Measurements from ENCODE around the gene SLC43A2. TPM values are rescaled to one million over a fixed set of nuclear protein-coding genes. Genes with fewer than 3 reads are reported as not detected.

Gene SLC43A2
- total RNA-seq, 1 experiment from 2014 or later = 11.0 TPM

DNA sequence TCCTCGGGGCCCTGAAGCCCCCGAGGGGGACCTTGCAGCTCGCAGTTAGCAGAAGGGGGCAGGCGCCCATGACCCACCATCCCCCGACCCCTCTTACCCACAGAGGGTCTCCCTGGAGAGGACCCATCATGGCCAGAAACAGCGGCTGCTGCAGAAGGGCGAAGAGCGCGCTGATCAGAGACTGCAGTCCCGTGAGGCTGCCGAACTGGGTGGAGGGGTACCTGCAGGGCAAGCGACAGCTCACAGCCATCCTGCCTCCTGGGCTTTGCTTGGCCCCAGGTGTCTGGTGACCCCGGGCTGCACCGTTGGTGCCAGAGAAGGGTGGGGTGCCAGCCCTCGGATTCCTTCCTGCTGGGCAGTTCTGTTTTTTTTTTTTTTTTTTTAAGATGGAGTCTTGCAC is 52.1 kb downstream of the SLC43A2 start:
- Mint-ChIP-seq H3K27me3 (ENCODE audit: low read depth) (no peaks in the 10 kb centered on the region), H3K4me1 (peaks cover 30% of the 10 kb centered on the region), H3K36me3 (no peaks in the 10 kb centered on the region), H3K4me3 (no peak overlapping the region), H3K9me3 (no peaks in the 10 kb centered on the region), H3K27ac (peak overlapping the region; percentile 65)
- ChIA-PET POLR2A (interaction anchor here (1.2 kb wide), 1 partner anchor 9 kb away, joined by 8 read pairs; no protein-coding TSS in a partner anchor), CTCF (interaction anchor here (0.7 to 7.9 kb wide), 3 partner anchors 52 to 140 kb away, joined by 3 to 240 read pairs (median 133); partner anchors contain the start of genes RILP, SCARF1 and SLC43A2)
- ATAC-seq (no peak), DNase-seq (ENCODE audit: low spot score) (no peak)
- TF ChIP-seq FOXJ3 (CRISPR knock-in tag; IDR thresholded peaks at IDR 0.05; ENCODE audit: borderline replicate concordance) = no peak
- TF ChIP-seq ERG (CRISPR knock-in tag; IDR thresholded peaks at IDR 0.05) = no peak
- TF ChIP-seq TEAD4 (CRISPR knock-in tag; IDR thresholded peaks at IDR 0.05) = no peak
- TF ChIP-seq ZNF281 (CRISPR knock-in tag; IDR thresholded peaks at IDR 0.05) = no peak
- no peak for TF ChIP-seq NR1H2 (CRISPR knock-in tag; IDR thresholded peaks at IDR 0.05)
- no peak for TF ChIP-seq FOXK1 (CRISPR knock-in tag; IDR thresholded peaks at IDR 0.05)
- no peak for TF ChIP-seq ZNF317 (CRISPR knock-in tag; IDR thresholded peaks at IDR 0.05; ENCODE audit: borderline replicate concordance, low read depth)
- no peak for TF ChIP-seq ARID4B (CRISPR knock-in tag; IDR thresholded peaks at IDR 0.05; ENCODE audit: borderline replicate concordance)
- TF ChIP-seq SMAD3 (CRISPR knock-in tag; IDR thresholded peaks at IDR 0.05; ENCODE audit: borderline replicate concordance) = no peak
- TF ChIP-seq GRHL2 (CRISPR knock-in tag; IDR thresholded peaks at IDR 0.05; ENCODE audit: insufficient replicate concordance, severe bottlenecking) = no peak
- TF ChIP-seq, protein P1, sequence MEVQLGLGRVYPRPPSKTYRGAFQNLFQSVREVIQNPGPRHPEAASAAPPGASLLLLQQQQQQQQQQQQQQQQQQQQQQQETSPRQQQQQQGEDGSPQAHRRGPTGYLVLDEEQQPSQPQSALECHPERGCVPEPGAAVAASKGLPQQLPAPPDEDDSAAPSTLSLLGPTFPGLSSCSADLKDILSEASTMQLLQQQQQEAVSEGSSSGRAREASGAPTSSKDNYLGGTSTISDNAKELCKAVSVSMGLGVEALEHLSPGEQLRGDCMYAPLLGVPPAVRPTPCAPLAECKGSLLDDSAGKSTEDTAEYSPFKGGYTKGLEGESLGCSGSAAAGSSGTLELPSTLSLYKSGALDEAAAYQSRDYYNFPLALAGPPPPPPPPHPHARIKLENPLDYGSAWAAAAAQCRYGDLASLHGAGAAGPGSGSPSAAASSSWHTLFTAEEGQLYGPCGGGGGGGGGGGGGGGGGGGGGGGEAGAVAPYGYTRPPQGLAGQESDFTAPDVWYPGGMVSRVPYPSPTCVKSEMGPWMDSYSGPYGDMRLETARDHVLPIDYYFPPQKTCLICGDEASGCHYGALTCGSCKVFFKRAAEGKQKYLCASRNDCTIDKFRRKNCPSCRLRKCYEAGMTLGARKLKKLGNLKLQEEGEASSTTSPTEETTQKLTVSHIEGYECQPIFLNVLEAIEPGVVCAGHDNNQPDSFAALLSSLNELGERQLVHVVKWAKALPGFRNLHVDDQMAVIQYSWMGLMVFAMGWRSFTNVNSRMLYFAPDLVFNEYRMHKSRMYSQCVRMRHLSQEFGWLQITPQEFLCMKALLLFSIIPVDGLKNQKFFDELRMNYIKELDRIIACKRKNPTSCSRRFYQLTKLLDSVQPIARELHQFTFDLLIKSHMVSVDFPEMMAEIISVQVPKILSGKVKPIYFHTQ (CRISPR knock-in tag; IDR thresholded peaks at IDR 0.05) = no peak
- TF ChIP-seq, protein P2, sequence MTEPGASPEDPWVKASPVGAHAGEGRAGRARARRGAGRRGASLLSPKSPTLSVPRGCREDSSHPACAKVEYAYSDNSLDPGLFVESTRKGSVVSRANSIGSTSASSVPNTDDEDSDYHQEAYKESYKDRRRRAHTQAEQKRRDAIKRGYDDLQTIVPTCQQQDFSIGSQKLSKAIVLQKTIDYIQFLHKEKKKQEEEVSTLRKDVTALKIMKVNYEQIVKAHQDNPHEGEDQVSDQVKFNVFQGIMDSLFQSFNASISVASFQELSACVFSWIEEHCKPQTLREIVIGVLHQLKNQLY (CRISPR knock-in tag; IDR thresholded peaks at IDR 0.05) = no peak
